ENCODE measurements around the gene PIK3CD.

PIK3CD gene

GRCh38 chr1:9731051-9731537 is 79.6 kb downstream of the PIK3CD start:
- TF ChIP-seq CTCF (IDR thresholded peaks at IDR 0.05): no peak

GRCh38 chr1:9731561-9731960 is 80.0 kb downstream of the PIK3CD start:
- TF ChIP-seq CTCF (IDR thresholded peaks at IDR 0.05): no peak

GRCh38 chr1:9732123-9732971 is 80.8 kb downstream of the PIK3CD start:
- TF ChIP-seq CTCF (IDR thresholded peaks at IDR 0.05): no peak

GRCh38 chr1:9733160-9733789 is 81.7 kb downstream of the PIK3CD start:
- no peak for TF ChIP-seq CTCF (IDR thresholded peaks at IDR 0.05)

GRCh38 chr1:9735800-9736199 is 84.3 kb downstream of the PIK3CD start:
- TF ChIP-seq CTCF (IDR thresholded peaks at IDR 0.05): no peak

- no peak for TF ChIP-seq CTCF (IDR thresholded peaks at IDR 0.05)
These were observed 84.7 kb downstream of the PIK3CD start for GRCh38 chr1:9736241-9736640.

- TF ChIP-seq CTCF (IDR thresholded peaks at IDR 0.05): no peak
These were observed 85.5 kb downstream of the PIK3CD start for GRCh38 chr1:9737057-9737456.

All from LNCAP (cell line).